Testis (tissue), 2 donors: ENCODE results near the gene MECP2.

ENCODE experiments used
- POLR2A ChIP-seq: fragments of 450-650 bp; IDR thresholded peaks from one replicate; pipeline ENCODE4 v1.6.1; 2017; ENCODE audit warnings: antibody characterized with exemption, mild to moderate bottlenecking, moderate library complexity
- TF ChIP-seq, protein P1 (sequence below), 3 experiments: fragments of 450-650 bp in 2 of 3; fragments of 200-600 bp in 1 of 3; sonication (generic) in 1 of 3; IDR thresholded peaks; one replicate each; pipeline ENCODE4 v1.5.1; 2016 to 2019; ENCODE audit warnings: antibody characterized with exemption in 3 of 3, mild to moderate bottlenecking in 2 of 3, moderate library complexity in 1 of 3

- no peak for TF ChIP-seq POLR2A
- TF ChIP-seq, protein P1, sequence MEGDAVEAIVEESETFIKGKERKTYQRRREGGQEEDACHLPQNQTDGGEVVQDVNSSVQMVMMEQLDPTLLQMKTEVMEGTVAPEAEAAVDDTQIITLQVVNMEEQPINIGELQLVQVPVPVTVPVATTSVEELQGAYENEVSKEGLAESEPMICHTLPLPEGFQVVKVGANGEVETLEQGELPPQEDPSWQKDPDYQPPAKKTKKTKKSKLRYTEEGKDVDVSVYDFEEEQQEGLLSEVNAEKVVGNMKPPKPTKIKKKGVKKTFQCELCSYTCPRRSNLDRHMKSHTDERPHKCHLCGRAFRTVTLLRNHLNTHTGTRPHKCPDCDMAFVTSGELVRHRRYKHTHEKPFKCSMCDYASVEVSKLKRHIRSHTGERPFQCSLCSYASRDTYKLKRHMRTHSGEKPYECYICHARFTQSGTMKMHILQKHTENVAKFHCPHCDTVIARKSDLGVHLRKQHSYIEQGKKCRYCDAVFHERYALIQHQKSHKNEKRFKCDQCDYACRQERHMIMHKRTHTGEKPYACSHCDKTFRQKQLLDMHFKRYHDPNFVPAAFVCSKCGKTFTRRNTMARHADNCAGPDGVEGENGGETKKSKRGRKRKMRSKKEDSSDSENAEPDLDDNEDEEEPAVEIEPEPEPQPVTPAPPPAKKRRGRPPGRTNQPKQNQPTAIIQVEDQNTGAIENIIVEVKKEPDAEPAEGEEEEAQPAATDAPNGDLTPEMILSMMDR (IDR thresholded peaks at IDR 0.05), result no peak
Measured at GRCh38 chrX:154040863-154041262, 56.7 kb downstream of the MECP2 start.
